Pulmonary artery endothelial cell (primary cell): ENCODE data around the gene PLA2G7. TPM values are rescaled to one million over a fixed set of nuclear protein-coding genes. Genes with fewer than 3 reads are reported as not detected.
"Not testable (repeated sequence)": the region's sequence is repeated elsewhere in the genome, so short reads cannot be mapped to it uniquely, and the experiment has no call there.

Source experiments
- DNase-seq: peaks from one replicate; pipeline ENCODE4 v3.0.0-alpha.2; 2011; ENCODE audit warnings: low read depth, low spot score
- total RNA-seq: library from RNA; depleted of rRNA; stranded (reverse); fragments of >200 nt; gene quantifications from 2 replicates; pipeline ENCODE4 v1.2.3, GENCODE V29; 2014

The PLA2G7 gene
- total RNA-seq, 1 donor from 2014 or later: not detected

DNA sequence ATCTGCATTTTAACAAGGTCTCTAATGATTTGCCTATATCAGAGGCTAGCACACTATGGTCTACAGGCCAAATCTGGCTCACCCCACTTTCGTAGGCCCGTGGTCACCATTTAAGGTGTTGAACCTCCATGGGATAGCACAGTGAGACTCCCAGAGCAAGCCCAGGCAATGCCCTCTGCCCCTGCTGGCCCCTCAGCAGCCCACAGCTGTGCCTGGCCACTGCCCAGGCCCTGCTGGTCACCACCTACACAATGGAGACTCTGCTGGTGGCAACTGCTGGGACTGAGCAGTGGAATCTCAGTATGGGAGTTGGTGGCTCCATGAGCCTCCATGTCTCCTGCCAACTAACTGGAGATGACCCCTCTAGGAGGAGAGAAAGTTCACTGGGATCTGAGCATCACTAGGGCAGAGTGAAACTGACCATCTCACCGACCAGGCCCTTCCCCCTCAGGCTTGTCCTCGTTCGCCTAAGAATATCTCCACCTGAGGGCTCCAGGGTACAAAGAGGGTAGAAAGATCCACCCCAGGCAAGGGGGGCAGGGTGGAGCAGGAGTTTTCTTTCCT is 13.8 kb upstream of the PLA2G7 start:
- no peak for DNase-seq

GRCh38 chr6:46746696-46747095 is 11.5 kb upstream of the PLA2G7 start, which contains the start of gene ANKRD66:
ANKRD66 (plus strand) TSS chr6:46746933; CDS start chr6:46751949, 5,016 bp downstream.
- no peak for DNase-seq

DNA sequence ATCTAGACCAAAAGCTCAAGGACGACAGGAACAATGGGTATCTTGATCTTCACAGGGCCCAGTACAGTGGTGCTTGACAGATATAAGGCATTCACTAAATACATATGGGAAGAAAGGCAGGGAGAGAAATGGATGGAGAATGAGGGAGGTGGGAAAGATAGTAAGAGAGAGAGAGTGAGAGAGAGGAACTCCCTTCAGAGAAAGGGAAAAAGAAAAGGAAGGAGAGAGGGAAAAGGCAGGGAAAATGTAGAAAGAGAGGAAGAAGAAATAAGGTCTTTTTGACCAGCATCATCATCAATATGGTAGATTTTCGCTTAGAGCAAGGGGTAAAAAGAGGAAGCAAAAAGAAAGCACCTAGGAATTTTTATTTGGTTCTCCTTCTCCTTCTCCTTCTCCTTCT is 10.8 kb upstream of the PLA2G7 start:
- DNase-seq: no peak

DNA sequence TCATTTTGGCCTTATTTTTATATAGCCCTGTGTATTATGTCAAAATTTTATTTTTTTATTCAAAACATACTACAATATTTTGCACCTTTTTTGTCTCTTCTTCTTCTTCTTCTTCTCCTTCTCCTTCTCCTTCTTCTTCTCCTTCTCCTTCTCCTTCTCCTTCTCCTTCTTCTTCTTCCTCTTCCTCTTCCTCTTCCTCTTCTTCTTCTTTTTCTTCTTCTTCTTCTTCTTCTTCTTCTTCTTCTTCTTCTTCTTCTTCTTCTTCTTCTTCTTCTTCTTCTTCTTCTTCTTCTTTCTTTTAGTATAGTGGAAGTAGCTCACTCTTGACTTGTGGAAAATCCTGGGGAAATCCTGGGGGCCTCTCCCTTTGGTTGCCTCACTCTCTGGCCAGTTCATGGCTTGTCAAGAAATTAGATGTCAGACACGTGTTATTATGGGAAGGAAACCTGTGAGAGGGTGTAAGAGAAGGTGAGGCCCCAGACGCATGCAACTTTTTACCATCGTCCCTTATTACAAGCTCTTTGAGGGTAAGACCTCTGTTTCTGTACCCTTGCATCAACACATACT is 9.1 kb upstream of the PLA2G7 start:
- not testable (repeated sequence) for DNase-seq

DNA sequence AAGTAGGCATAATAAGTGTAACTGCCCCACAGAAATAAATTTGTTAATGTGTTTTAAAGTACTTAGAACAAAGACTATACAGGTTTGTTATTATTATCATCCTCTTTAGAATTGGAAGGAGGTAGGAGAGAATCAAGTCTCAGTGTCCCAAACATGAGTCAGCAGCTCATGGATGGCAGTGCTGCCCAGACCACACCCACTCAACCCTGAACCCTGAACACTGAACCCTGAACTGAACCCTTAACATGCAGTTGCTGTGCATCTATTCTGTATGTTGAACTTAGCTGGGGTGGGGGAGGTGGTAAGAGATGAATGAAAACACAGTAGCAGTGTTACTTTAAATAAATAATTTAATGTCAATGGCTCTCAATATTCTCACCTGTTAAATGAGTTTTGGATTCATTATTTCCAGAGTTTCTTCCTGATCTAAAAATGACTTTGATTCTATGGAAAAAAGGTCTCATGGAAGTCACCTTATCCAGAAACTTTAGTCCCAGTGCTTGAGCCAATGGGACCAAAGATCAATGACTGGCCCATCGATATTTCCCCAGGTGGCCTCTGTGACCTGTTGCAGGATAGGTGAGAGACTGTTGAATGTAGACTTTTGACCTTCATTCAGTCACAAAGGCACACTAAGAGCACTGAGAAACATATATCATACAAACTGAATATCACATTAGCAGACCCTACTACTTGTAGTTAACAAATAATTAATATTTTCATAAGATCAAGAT is 8.4 kb upstream of the PLA2G7 start:
- DNase-seq: no peak

DNA sequence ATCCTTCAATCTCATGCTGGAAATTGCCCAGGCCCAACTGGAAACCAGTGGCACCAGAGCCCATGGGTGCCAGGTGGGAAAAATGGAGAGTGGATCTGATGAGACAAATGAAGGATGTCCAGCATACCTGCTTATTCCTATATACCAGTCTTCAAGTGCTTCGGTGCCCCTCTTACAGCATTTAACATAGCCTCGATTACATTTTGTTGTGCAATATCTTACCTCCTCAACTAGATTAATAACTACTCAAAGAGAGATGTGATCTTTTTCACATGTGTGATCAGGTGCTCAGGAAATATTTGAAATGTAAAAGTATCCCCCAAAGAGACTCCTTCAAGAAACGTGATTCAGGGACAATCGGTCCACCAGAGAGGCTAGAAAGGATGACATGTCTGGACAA is 6.7 kb upstream of the PLA2G7 start:
- DNase-seq: no peak

- no peak for DNase-seq
These were observed 6.3 kb upstream of the PLA2G7 start for GRCh38 chr6:46741482-46741881.

GRCh38 chr6:46736906-46737305 is 1.7 kb upstream of the PLA2G7 start:
- no peak for DNase-seq

DNA sequence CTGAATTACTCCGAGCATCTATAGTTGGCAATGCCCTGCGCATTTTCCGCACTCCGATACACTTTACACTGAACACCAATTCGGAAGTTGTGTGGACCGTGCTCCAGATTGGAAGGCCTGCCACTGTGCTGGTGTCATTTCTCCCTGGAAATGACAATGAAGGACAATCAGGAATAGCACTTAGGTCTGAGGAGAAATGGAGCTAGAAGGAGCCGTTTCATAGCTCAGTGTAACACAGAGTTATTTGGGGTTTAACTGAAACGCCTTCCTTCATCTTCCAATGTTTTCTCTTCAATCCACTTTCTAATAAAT is 501 bp upstream of the PLA2G7 start:
- no peak for DNase-seq

- DNase-seq: no peak
These were observed 1.8 kb downstream of the PLA2G7 start for GRCh38 chr6:46733341-46733801.

- no peak for DNase-seq
These were observed 4.2 kb downstream of the PLA2G7 start for GRCh38 chr6:46730921-46731461.

DNA sequence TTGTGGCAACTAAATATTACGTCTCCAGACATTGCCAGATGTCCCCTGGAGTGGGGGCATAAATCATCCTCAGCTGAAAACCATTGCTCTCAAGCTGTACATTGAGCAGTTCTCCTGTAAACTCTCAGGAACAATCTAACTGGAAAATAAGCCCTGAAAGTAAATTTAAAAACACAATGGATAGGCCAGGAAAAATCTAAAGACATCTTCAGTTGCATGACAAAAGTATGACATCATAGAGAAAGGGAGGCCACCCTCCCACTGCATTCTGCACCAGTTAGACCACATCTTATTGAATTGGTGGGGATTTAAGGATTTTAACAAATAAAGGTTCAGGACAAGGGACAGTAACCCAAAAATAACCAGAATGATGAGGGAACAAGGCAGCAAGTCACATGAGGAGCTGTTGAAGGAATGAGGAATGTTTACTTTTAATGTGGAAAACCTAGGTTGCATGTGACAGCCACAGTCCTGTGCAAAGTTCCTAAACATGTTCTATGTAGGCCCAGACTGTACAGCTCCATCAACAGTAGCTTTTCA is 5.3 kb downstream of the PLA2G7 start:
- DNase-seq: no peak

GRCh38 chr6:46720401-46720800 is 14.8 kb downstream of the PLA2G7 start:
- no peak for DNase-seq

DNA sequence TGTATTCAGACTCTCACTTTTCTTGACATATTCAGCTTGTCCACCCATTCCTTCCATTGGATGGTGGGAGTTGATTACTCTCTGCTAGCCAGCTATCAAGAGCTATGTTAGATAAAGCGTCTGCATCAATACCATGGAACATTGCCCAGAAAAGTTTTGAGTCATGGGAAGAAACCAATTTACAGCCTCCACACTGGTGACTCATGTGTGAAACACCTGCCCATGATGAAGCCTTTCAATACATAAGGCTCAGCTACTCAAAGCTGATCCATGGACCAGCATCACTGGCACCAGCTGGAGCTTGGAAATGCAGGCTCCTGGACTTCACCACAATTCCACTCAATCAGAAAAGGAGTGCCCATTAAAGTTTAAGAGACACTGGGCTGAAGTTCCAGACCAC is 16.1 kb downstream of the PLA2G7 start:
- DNase-seq: no peak

- DNase-seq: no peak
These were observed 20.0 kb downstream of the PLA2G7 start for GRCh38 chr6:46715141-46715540.

- DNase-seq: no peak
These were observed 23.7 kb downstream of the PLA2G7 start for GRCh38 chr6:46711491-46711890.

DNA sequence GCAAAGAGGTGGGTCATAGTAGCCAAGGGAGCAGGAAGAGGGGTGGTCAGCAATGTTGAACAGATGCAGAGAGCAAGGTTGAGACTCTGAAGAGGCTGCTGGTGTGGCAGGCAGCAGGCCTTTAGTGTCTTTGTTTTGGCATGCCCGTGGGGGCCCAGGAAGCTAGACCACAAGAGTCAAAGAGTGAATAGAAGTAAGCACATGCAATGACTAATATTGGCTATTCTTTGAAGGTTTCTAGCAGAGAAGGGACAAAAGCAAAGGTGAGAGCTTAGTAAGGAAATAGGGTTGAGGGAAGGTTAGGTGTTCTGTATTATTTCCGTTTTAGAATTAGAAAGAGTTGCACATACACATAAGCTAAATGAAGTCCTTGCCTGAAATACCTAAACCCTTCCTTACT is 28.7 kb downstream of the PLA2G7 start:
- no peak for DNase-seq

GRCh38 chr6:46704562-46704961 is 30.6 kb downstream of the PLA2G7 start:
- no peak for DNase-seq

- no peak for DNase-seq
These were observed 35.2 kb downstream of the PLA2G7 start for GRCh38 chr6:46699970-46700369.

DNA sequence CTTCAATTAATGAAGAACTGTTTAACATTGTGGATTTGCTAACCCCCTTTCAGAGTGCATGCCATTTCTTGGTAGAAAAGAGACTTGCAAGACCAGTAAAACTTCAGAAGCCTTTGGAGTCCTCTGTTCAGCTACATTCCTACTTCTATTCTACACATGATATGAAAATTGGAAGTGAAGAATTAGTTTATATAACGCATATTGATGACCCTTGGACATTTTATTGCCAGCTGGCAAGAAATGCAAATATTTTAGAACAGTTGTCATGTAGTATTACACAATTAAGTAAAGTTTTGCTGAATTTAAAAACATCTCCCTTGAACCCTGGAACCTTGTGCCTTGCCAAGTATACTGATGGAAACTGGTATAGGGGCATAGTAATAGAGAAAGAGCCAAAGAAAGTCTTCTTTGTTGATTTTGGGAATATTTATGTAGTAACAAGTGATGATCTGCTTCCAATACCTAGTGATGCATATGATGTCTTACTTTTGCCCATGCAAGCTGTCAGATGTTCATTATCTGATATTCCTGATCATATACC is 44.2 kb downstream of the PLA2G7 start:
- no peak for DNase-seq

GRCh38 chr6:46690141-46690755 is 44.9 kb downstream of the PLA2G7 start:
- DNase-seq: no peak

DNA sequence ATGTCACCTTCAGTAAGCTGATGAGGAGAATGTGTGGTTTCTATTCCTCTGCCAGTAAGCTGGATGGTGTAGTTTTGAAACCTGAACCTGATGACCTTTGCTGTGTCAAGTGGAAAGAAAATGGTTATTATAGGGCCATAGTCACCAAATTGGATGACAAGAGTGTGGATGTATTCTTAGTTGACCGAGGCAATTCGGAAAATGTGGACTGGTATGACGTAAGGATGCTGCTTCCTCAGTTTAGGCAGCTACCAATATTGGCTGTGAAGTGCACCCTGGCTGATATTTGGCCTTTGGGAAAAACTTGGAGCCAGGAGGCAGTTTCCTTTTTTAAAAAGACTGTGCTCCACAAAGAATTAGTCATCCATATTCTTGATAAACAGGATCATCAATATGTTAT is 45.5 kb downstream of the PLA2G7 start:
- DNase-seq: no peak
